ENCODE measurements around the gene IGIP.

Gene IGIP

DNA sequence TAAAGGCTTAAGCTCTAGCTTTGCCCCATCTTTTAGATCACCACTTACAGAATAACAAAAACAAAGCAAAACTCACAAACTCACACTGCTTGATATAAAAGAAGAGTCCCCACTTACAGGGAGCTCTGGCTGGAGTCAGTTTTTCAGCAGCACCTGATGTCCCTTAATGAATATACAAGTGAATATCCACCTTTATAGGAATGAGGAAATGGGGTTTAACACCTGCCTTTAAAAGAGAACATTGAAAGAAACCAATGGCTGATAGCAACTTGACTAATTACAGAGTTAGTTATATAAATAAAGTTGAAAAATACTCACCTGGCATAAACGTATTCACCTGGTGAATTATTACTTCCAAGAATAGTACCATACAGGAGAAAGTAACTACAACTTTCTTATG lies 32.6 kb upstream of the IGIP start:
- no peak overlapping the region for H3K4me2 ChIP-seq (ENCODE audit: low read depth, low read length, poor library complexity, severe bottlenecking)

DNA sequence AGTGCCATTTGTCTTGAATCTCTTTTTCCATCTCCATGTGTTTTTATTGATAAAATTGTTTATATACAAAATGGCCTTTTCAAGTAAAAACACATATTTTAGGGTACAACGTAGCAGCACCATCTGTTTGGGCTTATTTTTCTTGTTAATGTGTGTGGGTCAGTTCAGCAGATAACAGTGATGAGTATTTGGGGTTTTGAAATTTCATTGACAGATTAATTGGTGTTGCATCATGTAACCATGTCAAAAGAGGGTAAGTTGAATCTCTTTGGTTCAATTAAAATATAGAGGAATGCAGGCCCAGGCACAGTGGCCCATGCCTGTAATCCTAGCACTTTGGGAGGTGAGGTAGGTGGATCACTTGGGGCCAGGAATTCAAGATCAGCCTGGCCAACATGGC lies 31.9 kb upstream of the IGIP start:
- H3K36me3 ChIP-seq (ENCODE audit: insufficient read depth, low read length) = no peaks in the 10 kb centered on the region
- no peak overlapping the region for H2AFZ ChIP-seq (ENCODE audit: low read length)
- TF ChIP-seq, protein P1, sequence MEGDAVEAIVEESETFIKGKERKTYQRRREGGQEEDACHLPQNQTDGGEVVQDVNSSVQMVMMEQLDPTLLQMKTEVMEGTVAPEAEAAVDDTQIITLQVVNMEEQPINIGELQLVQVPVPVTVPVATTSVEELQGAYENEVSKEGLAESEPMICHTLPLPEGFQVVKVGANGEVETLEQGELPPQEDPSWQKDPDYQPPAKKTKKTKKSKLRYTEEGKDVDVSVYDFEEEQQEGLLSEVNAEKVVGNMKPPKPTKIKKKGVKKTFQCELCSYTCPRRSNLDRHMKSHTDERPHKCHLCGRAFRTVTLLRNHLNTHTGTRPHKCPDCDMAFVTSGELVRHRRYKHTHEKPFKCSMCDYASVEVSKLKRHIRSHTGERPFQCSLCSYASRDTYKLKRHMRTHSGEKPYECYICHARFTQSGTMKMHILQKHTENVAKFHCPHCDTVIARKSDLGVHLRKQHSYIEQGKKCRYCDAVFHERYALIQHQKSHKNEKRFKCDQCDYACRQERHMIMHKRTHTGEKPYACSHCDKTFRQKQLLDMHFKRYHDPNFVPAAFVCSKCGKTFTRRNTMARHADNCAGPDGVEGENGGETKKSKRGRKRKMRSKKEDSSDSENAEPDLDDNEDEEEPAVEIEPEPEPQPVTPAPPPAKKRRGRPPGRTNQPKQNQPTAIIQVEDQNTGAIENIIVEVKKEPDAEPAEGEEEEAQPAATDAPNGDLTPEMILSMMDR (conservative IDR thresholded peaks at IDR 0.05; ENCODE audit: low read length) = no peak
- TF ChIP-seq EZH2phosphoT487 (IDR thresholded peaks at IDR 0.05; ENCODE audit: borderline replicate concordance) = no peak
- H3K79me2 ChIP-seq (ENCODE audit: insufficient read depth, low read length) = no peaks in the 10 kb centered on the region
- H3K9ac ChIP-seq (ENCODE audit: low read depth, low read length, poor library complexity, severe bottlenecking) = no peak overlapping the region
- H3K9me2 ChIP-seq (replicated peaks; ENCODE audit: low read depth, low read length) = no peaks in the 10 kb centered on the region
- H4K20me1 ChIP-seq (ENCODE audit: insufficient read depth, low read length, poor library complexity, severe bottlenecking) = no peaks in the 10 kb centered on the region
- peaks cover 5% of the 10 kb centered on the region; the same call in 1 of the 2 replicates for H3K9me3 ChIP-seq (ENCODE audit: insufficient read depth, low read depth, low read length)
- H3K4me1 ChIP-seq (ENCODE audit: insufficient read depth, low read length, poor library complexity, severe bottlenecking) = no peaks in the 10 kb centered on the region
- H3K4me2 ChIP-seq (ENCODE audit: low read depth, low read length, poor library complexity, severe bottlenecking) = no peak overlapping the region
- no peak overlapping the region for H3K4me3 ChIP-seq (ENCODE audit: low read length, poor library complexity, severe bottlenecking)
- no peaks in the 10 kb centered on the region for H3F3A ChIP-seq (ENCODE audit: low read depth)
- H3K27me3 ChIP-seq (ENCODE audit: insufficient read depth, low read length, poor library complexity, severe bottlenecking) = no peaks in the 10 kb centered on the region

More for the DNA sequence above, 32.6 kb upstream of the IGIP start:
- H3K27me3 ChIP-seq (ENCODE audit: insufficient read depth, low read length, poor library complexity, severe bottlenecking) = no peaks in the 10 kb centered on the region
- no peak overlapping the region for H2AFZ ChIP-seq (ENCODE audit: low read length)
- H3K9ac ChIP-seq (ENCODE audit: low read depth, low read length, poor library complexity, severe bottlenecking) = no peak overlapping the region
- H3K4me1 ChIP-seq (ENCODE audit: insufficient read depth, low read length, poor library complexity, severe bottlenecking) = no peaks in the 10 kb centered on the region
- H3K9me2 ChIP-seq (replicated peaks; ENCODE audit: low read depth, low read length) = no peaks in the 10 kb centered on the region
- H3K36me3 ChIP-seq (ENCODE audit: insufficient read depth, low read length) = no peaks in the 10 kb centered on the region
- TF ChIP-seq, protein P1 (conservative IDR thresholded peaks at IDR 0.05; ENCODE audit: low read length) = no peak
- TF ChIP-seq EZH2phosphoT487 (IDR thresholded peaks at IDR 0.05; ENCODE audit: borderline replicate concordance) = no peak
- H3K79me2 ChIP-seq (ENCODE audit: insufficient read depth, low read length) = no peaks in the 10 kb centered on the region
- no peaks in the 10 kb centered on the region for H4K20me1 ChIP-seq (ENCODE audit: insufficient read depth, low read length, poor library complexity, severe bottlenecking)
- no peaks in the 10 kb centered on the region for H3F3A ChIP-seq (ENCODE audit: low read depth)
- no peak overlapping the region for H3K4me3 ChIP-seq (ENCODE audit: low read length, poor library complexity, severe bottlenecking)
- H3K9me3 ChIP-seq (ENCODE audit: insufficient read depth, low read depth, low read length) = peaks cover 5% of the 10 kb centered on the region; the same call in 1 of the 2 replicates

DNA sequence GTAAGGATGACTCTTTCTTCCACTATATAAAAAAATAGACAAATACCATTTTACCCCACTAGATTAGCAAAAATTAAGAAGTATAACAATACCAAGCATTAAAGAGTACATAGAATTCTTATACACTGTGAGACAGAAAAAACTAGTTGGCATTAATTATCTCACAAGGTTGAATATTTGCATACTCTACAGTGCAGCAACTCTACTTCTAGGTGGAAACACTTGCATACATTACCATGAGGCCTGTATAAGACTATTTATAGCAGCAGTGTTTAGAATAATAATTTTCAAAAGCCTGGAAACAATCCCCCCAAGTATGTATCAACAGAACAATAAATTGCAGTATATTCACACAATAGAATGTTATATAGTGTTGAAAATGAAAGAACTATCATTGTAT lies 30.8 kb upstream of the IGIP start:
- Histone ChIP-seq H3K9me2 (replicated peaks; ENCODE audit: low read depth, low read length) (no peaks in the 10 kb centered on the region), H3K36me3 (ENCODE audit: insufficient read depth, low read length) (no peaks in the 10 kb centered on the region), H3K4me2 (ENCODE audit: low read depth, low read length, poor library complexity, severe bottlenecking) (no peak overlapping the region), H3K4me3 (ENCODE audit: low read length, poor library complexity, severe bottlenecking) (no peak overlapping the region), H3K4me1 (ENCODE audit: insufficient read depth, low read length, poor library complexity, severe bottlenecking) (no peaks in the 10 kb centered on the region), H3F3A (ENCODE audit: low read depth) (no peaks in the 10 kb centered on the region), H3K27me3 (ENCODE audit: insufficient read depth, low read length, poor library complexity, severe bottlenecking) (no peaks in the 10 kb centered on the region), H3K79me2 (ENCODE audit: insufficient read depth, low read length) (no peaks in the 10 kb centered on the region), H4K20me1 (ENCODE audit: insufficient read depth, low read length, poor library complexity, severe bottlenecking) (no peaks in the 10 kb centered on the region), H3K9ac (ENCODE audit: low read depth, low read length, poor library complexity, severe bottlenecking) (no peak overlapping the region), H3K9me3 (ENCODE audit: insufficient read depth, low read depth, low read length) (peaks cover 5% of the 10 kb centered on the region; the same call in 1 of the 2 replicates), H2AFZ (ENCODE audit: low read length) (no peak overlapping the region)
- no peak for TF ChIP-seq EZH2phosphoT487 (IDR thresholded peaks at IDR 0.05; ENCODE audit: borderline replicate concordance)
- TF ChIP-seq, protein P1 (conservative IDR thresholded peaks at IDR 0.05; ENCODE audit: low read length) = no peak

Measured in Loucy (cell line).